ENCODE data around the gene EXOC6B. TPM values are rescaled to one million over a fixed set of nuclear protein-coding genes. Genes with fewer than 3 reads are reported as not detected.

EXOC6B gene
- total RNA-seq, 1 donor from 2014 or later, result 104 TPM

- Mint-ChIP-seq H3K27ac (peak overlapping the region; percentile 34), H3K4me3 (no peak overlapping the region), H3K4me1 (no peaks in the 10 kb centered on the region), H3K27me3 (ENCODE audit: low read depth) (no peaks in the 10 kb centered on the region), H3K36me3 (peaks cover 21% of the 10 kb centered on the region), H3K9me3 (peaks cover 18% of the 10 kb centered on the region)
- TF ChIP-seq CTCF (IDR thresholded peaks at IDR 0.05; ENCODE audit: unreplicated experiment), result no peak
- no peak for DNase-seq (ENCODE audit: low spot score in 2 of 2, unreplicated experiment in 2 of 2)
Observed at GRCh38 chr2:72338076-72338475, 487.8 kb downstream of the EXOC6B start.

- Mint-ChIP-seq H3K4me1 (peaks cover 11% of the 10 kb centered on the region), H3K27me3 (ENCODE audit: low read depth) (no peaks in the 10 kb centered on the region), H3K27ac (no peak overlapping the region), H3K4me3 (no peak overlapping the region), H3K9me3 (peaks cover 11% of the 10 kb centered on the region), H3K36me3 (peaks cover 16% of the 10 kb centered on the region)
- no peak for DNase-seq (ENCODE audit: low spot score in 2 of 2, unreplicated experiment in 2 of 2)
- no peak for TF ChIP-seq CTCF (IDR thresholded peaks at IDR 0.05; ENCODE audit: unreplicated experiment)
Observed at GRCh38 chr2:72332720-72333119, 493.1 kb downstream of the EXOC6B start.

GRCh38 chr2:72330652-72331051 lies 495.2 kb downstream of the EXOC6B start:
- Mint-ChIP-seq H3K27ac (peak overlapping the region; percentile 47), H3K4me3 (no peak overlapping the region), H3K36me3 (peaks cover 35% of the 10 kb centered on the region), H3K27me3 (ENCODE audit: low read depth) (no peaks in the 10 kb centered on the region), H3K4me1 (peaks cover 11% of the 10 kb centered on the region), H3K9me3 (peaks cover 24% of the 10 kb centered on the region)
- no peak for TF ChIP-seq CTCF (IDR thresholded peaks at IDR 0.05; ENCODE audit: unreplicated experiment)
- DNase-seq (ENCODE audit: low spot score in 2 of 2, unreplicated experiment in 2 of 2), result no peak

- Mint-ChIP-seq H3K4me1 (peaks cover 11% of the 10 kb centered on the region), H3K4me3 (no peak overlapping the region), H3K27me3 (ENCODE audit: low read depth) (no peaks in the 10 kb centered on the region), H3K27ac (no peak overlapping the region), H3K36me3 (peaks cover 49% of the 10 kb centered on the region), H3K9me3 (peaks cover 32% of the 10 kb centered on the region)
- TF ChIP-seq CTCF (IDR thresholded peaks at IDR 0.05; ENCODE audit: unreplicated experiment), result no peak
- no peak for DNase-seq (ENCODE audit: low spot score in 2 of 2, unreplicated experiment in 2 of 2)
Observed at GRCh38 chr2:72326759-72327158, 499.1 kb downstream of the EXOC6B start.

GRCh38 chr2:72325592-72326422 lies 500.0 kb downstream of the EXOC6B start:
- Mint-ChIP-seq H3K4me1 (peaks cover 10% of the 10 kb centered on the region), H3K27ac (peak overlapping the region; percentile 47), H3K4me3 (no peak overlapping the region), H3K9me3 (peaks cover 32% of the 10 kb centered on the region), H3K36me3 (peaks cover 49% of the 10 kb centered on the region), H3K27me3 (ENCODE audit: low read depth) (no peaks in the 10 kb centered on the region)
- TF ChIP-seq CTCF (IDR thresholded peaks at IDR 0.05; ENCODE audit: unreplicated experiment), result no peak
- no peak for DNase-seq (ENCODE audit: low spot score in 2 of 2, unreplicated experiment in 2 of 2)
